Nucleus accumbens (tissue), 56 donors: Measurements from ENCODE around the gene RMI1.

Experiments used
- DNase-seq, 56 donors: peaks; one replicate each; lab custom pipeline; 2025; lab: John Stamatoyannopoulos, UW

RMI1 gene

DNA sequence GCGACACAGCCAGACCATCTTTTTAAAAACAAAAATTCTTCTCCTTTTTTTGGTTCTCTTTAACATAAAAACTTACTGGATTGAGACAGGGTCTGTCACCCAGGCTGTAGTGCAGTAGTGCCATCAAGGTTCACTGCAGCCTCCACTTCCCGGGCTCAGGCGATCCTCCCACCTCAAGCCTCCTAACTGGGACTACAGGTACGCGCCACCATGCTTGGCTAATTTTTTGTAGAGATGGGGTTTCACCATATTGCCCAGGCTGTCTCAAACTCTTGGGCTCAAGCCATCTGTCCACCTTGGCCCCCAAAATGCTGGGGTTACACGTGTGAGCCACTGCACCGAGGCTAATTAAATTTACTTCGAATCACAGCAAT is 14.4 kb upstream of the RMI1 start:
- no peak for DNase-seq

DNA sequence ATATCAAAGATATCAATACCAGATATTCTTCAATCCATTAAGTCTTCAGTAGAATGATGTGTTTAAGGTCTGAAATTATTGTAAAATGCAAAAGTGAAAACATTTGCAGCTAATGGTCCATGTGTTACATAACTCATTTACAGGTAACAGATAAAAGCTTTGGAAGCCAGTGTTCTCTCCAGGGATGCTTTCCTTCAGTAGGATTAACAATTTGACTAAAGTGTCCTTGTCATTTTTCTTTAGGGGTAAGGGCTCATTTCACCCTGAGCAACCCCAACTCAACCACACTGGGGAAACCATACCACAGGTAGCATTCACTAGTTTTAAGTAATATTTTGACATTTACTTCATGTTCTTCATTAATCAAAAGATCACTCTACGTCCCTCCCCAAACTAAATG is 13.5 kb upstream of the RMI1 start:
- DNase-seq: no peak

DNA sequence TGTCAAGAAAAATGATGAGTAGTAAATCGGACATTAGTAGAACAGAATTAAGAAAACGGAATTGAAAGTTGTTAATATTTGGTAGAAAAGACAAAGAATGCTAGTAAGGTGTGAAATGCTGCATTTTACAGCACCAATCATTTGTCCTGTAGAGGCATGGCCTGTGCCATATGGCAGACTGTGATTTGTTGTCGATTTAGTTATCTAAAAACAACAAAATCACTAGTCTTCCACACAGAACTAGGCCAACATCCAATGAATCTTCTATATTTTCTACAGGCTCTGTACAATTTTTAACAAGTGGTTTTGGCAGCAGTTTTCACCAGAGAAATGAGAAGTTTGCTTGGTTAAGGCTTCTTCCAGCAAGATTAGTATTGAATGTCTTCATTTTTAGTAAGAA is 11.0 kb upstream of the RMI1 start:
- DNase-seq: no peak

DNA sequence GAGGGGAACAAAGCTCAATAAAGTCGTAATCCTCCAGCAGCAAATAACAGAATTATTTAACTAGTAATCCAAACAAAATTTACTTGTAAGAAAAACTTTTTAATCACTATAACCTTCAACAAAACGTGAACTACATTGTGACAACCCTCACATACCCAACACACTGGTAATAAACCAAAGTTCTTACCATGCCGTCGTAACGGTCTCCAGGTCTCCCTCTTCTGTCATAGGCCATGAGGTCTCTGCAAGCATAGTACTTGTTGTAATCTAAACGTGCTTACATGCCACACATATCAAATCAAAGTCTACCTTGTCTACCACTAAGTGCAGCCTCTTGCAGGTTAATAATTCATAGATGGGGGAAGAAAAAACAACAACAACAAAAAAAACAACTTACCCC is 9.1 kb upstream of the RMI1 start:
- DNase-seq: no peak

DNA sequence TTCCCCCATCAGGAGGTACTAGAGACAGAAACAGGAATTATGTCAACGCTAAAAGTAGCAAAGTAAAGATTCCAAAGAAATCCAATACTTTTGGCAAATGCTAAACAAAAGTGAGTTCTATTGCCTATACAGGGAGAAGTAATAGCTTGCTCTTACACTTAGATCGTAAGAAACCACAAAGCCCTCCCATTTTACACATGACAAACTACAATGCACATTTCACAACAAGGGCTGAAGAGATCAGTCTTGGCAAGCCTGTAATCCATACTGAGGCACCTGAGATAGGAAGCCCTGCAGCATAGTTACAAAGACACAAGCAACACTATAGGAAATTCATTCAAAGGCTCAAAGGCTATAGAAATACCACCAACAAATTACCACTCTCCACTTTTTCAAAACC is 8.3 kb upstream of the RMI1 start:
- no peak for DNase-seq

DNA sequence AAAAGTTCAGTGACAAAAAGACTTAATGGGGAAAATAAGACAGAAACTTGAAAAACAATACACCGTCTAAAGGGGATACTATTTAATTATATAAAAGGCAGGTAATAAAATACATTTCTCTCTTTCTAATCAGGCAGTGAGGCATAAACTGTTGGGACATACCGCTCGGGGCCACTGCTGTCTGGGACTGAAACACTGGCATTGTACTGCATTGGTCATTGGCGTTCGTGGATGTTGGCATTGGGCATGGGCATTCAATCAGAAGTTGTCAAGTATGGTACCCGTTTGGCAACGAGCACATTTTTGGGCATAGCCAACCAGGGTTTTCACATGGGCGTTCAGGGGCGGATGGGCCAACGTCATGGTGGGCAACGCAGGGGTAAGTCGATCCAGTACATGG is 5.3 kb upstream of the RMI1 start:
- no peak for DNase-seq

DNA sequence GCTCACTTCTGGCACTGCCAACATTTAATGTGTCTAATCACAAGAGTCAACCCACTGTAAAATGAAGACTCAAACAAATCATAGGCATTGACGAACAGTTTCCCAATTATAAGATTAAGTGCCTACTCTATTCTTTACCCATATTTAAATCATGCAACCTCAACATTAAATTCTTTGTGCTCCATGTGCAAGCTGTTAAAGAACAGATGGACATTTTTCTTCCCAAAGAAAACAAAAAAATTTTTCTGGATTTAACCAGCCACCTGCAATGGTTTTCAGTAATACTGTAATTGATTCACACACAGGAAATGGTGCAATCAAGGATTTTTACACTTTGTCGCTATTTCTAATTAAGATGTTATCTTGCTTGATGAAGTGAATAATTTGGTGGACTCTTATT is 4.2 kb upstream of the RMI1 start:
- DNase-seq: no peak

DNA sequence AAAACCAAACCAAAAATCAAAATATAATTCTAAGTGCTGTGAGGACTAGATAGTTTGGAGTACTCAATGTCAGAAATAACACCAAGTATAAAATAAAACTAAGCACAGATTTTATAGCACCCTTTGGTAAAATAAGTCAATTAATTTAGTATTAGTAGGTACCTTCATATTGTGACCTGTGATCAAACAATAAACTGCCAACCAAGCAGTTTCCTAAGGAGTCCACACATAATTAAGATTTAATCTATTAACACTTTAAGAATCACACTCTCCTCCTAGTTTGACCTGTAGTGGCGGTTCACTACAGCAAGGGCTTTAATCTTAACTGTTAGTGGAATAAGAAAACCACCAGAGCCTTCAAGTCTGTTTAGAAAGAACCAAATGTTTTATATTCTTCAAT is 3.4 kb upstream of the RMI1 start:
- DNase-seq: no peak

DNA sequence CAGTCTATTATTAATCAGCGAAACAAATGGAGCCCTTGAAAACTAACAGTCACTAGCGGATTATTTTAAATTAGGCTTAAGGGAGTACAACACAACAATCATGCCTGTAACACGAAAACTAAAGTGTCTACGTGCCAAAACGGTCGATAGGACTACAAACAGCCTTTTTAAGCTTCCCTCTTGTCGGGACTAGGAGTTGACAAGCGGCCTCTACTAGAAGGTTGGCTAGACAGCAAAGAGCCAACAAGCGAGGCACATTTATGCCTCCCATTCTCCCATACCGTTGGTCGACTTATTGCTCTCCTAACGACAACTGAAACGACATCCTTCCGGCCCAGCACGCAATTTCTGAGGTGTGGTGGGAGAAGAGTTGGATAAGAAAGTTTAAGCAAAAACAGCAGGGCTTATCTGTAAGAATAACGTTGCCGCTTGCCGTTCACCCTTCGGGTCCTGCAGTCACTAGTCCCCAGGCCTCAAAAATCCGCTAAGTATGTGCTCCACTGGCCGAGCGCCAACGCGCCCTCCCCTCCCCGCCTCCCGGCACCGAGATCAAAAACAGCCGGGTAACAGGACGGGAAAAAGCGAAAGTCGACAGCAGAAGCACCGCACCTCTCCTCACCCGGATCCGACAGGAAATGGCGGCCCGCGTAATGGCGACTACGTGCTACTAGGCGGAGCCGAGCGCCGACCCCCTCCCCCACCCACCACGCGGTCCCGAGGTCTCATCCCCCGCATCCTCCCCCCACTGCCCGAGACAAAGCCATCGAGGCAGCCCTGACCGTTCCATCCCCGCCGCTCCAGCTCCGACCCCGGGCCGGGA is 1.4 kb upstream of the RMI1 start:
- peak in 55 of 56 donors; percentile 33 to 91 (median 75) for DNase-seq

DNA sequence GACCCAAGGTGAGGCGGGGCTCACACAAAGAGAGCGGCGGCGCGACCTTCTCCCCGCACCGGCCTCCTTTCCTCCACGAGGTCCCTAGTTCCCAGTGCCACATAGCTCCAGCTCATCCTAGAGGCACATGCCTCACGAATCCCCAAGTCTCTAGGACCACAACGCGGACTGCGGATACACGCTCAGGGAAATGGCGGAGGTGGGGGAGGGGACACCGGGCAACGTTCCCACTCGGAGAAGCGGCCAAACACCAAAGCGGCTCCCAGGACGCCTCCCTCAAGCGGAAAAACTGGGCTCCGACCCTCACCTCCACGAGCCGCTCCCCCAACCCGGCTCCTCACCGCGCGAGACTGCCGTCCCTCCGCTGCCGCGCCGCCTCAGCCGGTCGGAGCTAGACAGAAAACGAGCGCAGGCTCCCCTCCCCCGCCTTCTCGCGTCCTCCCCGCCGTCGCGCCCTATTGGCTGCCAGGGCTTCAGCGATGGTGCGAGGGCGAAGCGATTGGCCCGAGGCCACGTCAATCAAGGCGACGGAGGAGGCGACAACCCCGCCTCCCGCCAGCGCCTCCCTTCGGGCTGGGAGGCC is 702 bp upstream of the RMI1 start, which contains the start of gene HNRNPK:
Gene HNRNPK, minus strand, starts transcription at position 404 of the 583 bp plus-strand sequence. CDS start 1,963 bp downstream, outside the sequence.
- peak; percentile 69 to 100 (median 98) for DNase-seq

DNA sequence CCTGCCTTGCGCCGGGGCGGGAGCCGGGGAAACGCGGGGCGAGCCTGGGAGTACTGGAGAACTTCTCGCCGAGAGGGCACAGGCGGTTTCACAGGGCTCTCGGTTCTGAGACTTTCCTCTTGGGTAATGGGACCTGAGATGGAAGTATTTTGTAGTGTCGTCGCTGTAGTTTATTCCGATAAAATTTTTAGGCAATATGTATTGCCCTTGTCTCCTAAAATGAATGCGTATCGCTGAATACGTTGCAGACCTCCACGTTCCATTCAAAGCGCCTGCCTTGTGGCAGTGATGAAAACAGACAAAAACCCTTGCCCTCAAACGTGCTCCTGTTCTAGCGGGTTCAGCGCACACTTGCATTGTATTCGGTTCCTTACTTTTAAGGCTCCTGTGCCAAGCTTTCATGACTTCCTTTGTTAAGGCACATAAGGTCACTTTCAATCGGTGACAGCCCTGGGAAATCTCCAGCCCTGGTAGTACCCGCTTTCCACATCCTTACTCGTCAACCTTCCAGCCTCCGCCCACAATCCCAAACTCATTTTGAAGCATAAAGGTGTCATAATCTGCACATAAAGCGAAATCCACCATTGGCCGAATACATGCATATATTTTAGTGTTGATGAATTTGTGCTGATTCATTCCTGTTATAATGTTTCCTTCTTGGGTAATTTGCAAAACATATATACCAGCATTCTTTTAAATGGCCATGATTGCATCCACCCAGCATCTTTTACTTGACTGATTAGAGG is 694 bp downstream of the RMI1 start:
- peak in 12 of 56 donors; percentile 17 to 67 (median 36) for DNase-seq

DNA sequence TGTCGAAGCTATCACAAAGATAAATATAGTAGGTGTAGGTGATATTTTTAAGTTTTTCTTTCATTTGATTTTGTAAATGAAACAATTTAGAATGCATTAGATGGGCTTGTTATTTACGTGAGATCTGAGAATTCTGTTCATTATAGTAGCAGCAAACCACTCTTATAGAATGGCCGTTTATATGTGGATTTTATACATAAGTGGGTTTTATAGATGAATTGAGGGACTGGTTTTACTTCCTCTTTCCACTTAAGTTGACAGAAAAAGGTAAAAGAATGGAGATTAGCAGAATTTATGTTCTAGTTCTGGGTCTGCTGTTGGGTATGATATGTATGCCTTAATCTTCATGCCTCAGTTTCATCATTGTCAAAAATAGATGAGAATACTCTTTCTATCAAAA is 5.6 kb downstream of the RMI1 start:
- DNase-seq: no peak

DNA sequence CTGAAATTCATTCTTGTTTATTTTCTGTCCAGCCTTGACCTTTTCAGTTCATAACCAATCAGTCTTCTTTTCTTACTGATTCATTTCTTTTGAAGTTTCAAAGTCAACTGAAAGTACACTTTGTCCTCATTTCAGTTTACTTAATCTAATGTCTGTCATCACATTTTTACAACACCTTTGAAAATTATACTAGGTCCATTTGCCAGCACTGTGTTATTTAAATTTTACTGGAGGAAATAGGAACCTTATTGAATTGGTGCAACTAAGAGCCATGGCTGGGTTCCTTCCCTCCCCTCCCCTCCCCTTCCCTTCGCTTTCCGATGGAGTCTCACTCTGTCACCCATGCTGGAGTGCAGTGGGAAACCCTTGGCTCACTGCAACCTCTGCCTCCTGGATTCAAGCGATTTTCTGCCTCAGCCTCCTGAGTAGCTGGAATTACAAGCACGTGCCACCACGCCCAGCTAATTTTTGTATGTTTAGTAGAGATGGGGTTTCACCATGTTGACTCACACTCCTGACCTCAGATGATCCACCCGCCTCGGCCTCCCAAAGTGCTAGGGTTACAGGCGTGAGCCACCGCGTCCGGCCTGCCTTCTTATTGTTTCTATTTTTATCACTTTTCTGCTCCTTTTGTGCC is 6.3 kb downstream of the RMI1 start:
- DNase-seq: no peak

DNA sequence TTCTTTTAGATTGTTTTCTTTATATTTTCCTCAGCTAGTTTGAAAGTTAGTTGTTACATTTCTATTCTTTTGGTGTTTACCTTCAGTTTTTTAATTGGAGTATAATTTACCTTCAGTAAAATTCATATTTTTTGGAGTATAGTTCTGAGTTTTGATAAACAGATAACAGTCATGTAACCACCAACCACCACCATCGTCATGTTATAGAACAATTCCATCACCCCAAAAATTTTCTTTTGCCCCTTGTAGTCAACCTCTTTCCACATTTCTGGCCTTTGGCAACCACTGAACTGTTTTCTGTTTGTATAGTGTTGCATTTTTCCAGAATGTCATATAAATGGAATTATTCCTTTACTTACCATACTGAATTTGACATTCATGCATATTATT is 6.8 kb downstream of the RMI1 start:
- no peak for DNase-seq

DNA sequence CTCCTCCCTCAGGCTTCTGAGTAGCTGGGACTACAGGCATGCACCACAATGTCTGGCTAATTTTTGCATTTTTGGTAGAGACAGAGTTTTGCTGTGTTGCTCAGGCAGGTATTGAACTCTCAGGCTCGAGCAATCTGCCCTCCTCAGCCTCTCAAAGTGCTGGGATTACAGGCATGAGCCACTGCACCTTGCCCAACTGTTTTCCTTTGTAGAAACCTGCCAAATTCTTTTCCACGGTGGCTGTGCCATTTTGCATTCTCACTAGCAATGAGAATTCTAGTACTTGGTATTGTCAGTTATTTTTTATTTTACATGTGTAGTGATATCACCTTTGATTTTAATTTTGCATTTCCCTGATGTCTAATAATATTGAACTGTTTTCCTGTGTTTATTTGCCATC is 7.8 kb downstream of the RMI1 start:
- DNase-seq: no peak

DNA sequence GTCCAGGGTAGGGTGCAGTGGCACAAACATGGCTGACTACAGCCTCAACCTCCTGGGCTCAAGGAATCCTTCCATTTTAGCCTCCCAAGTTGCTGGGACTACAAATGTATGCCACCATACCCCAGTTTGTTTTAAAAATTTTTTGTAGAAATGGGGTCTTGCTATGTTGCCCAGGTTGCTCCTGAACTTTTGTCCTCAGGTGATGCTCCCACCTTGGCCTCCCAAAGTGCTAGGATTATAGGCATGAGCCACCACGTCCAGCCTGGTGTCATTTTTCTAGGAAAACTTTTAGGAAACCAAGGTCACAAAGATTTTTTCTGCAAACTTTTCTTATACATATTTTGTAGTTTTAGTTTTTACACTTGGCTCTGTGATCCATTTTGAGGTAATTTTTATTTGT is 10.8 kb downstream of the RMI1 start:
- no peak for DNase-seq

DNA sequence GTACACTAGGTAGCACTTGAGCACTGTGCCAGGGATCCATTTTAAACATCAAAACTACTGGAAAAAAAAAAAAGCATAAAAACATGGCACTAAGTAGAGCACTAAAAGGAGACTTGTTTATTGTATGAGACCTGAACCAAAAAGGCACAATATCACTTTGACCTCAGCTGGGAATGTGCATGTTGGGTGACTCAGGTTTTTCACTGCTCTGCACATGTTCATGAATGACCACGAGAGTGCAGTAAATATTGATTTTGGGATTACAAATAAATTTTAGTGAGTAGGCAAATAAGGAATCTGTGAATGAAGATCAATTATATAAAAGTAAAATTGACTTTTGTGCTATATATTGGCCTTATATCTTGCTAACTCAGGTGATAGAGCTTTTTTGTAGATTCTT is 11.8 kb downstream of the RMI1 start:
- no peak for DNase-seq

DNA sequence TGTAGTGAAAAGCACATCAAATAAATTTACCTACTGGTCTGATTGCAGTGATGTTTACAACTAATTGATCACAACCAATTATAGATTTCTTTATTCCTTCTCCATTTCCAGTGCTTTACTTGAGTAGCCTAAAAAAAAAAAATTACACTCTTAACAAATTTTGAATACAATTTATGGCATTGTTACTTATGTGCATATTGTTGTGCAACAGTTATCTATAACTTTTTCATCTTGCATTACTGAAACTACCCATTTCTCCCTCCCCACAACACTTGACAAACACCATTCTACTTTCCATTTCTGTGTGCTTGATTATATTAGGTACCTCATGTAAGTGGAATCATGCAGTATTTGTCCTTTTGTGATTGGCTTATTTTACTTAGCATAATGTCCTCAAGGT is 12.3 kb downstream of the RMI1 start:
- no peak for DNase-seq

DNA sequence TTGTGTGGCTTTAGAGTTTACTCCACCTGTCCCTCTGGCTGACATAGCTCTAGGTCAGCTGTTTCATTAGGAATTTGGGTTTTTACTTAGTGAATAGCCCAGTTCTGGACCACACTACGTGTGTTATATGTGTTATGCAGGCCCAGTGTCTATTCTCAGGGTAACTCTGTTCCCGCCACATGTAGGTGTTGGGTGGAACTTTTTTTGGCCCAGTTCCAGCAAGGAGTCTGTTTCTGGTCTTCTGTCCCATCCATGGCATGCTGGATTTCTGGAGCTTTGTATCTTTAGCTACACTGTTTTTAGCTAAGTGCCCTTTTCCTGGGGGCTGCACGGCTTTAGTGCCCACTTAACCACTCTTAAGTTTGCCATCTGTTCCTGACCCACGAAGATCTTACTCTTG is 15.5 kb downstream of the RMI1 start:
- DNase-seq: no peak

DNA sequence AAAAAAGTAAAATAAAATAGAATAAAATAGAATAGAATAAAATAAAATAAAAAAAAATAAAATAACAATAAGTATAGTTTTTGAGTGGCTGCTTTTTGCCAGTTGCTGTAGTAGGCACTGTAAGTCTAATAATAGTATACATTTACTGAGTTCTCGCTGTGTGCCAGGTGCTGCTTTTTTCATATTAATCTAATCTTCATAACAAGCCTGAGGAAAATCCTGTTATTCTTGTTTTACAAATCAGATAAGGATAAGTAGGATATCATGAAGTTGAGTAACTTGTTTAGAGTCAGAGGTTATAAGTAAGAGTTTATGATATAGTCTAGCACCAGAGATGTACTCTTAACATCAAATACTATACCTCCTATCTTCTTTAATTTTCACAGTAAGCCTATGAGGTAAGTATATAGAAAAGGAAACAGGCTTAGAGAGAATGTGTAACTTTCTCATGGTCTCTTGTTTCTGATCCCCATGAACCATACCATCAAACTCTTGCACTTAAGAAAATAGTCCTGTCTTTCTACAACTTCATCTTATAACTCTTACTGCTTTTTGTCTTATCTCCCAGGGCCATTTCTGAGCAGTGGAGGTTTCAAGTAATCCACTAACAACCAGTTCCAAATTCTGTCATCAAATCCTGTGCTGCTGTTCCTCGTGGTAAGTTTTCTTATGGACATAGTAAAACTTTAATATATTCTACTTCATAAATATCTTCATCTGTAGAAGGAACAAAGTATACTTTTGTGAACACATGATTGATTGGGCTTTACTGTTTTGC is 18.7 kb downstream of the RMI1 start:
- no peak for DNase-seq
